ENCODE data around the gene SPPL2C.

Gene SPPL2C

GRCh38 chr17:45837187-45837586 lies 7.5 kb upstream of the SPPL2C start:
- H3K9me2 ChIP-seq (ENCODE audit: low read depth, low read length): no peaks in the 10 kb centered on the region
- H3K9me3 ChIP-seq (ENCODE audit: low read length): no peaks in the 10 kb centered on the region
- H4K20me1 ChIP-seq (ENCODE audit: insufficient read depth, low read length): no peaks in the 10 kb centered on the region
- no peak overlapping the region for H3K9ac ChIP-seq (ENCODE audit: low read length)
- H3K4me2 ChIP-seq (ENCODE audit: low read length): no peak overlapping the region
- H3K4me3 ChIP-seq (ENCODE audit: low read depth, low read length, poor library complexity, severe bottlenecking): no peak overlapping the region
- H3K4me1 ChIP-seq (ENCODE audit: insufficient read depth, low read length, severe bottlenecking): no peaks in the 10 kb centered on the region
- H3K36me3 ChIP-seq (ENCODE audit: insufficient read depth, low read length): no peaks in the 10 kb centered on the region
- TF ChIP-seq EZH2 (IDR thresholded peaks at IDR 0.05; ENCODE audit: borderline replicate concordance, low read length) (no peak), CTCF (IDR thresholded peaks at IDR 0.05; ENCODE audit: low read length) (no peak)
- peaks cover 11% of the 10 kb centered on the region for H3K27me3 ChIP-seq (ENCODE audit: insufficient read depth, low read length)
- no peaks in the 10 kb centered on the region for H3K79me2 ChIP-seq (ENCODE audit: insufficient read depth, low read length)
- no peak overlapping the region for H3K27ac ChIP-seq (ENCODE audit: low read depth, low read length, poor library complexity, severe bottlenecking)
- no peak overlapping the region for H2AFZ ChIP-seq (ENCODE audit: low read length)
- H3F3A ChIP-seq (ENCODE audit: insufficient read depth, low read length): no peaks in the 10 kb centered on the region

- Histone ChIP-seq H3K9me3 (ENCODE audit: low read length) (no peaks in the 10 kb centered on the region), H3K27me3 (ENCODE audit: insufficient read depth, low read length) (peaks cover 11% of the 10 kb centered on the region), H4K20me1 (ENCODE audit: insufficient read depth, low read length) (no peaks in the 10 kb centered on the region), H3K9me2 (ENCODE audit: low read depth, low read length) (no peaks in the 10 kb centered on the region), H3K4me3 (ENCODE audit: low read depth, low read length, poor library complexity, severe bottlenecking) (no peak overlapping the region), H3K4me1 (ENCODE audit: insufficient read depth, low read length, severe bottlenecking) (no peaks in the 10 kb centered on the region), H3K36me3 (ENCODE audit: insufficient read depth, low read length) (no peaks in the 10 kb centered on the region), H2AFZ (ENCODE audit: low read length) (no peak overlapping the region), H3K9ac (ENCODE audit: low read length) (no peak overlapping the region), H3K27ac (ENCODE audit: low read depth, low read length, poor library complexity, severe bottlenecking) (no peak overlapping the region), H3K4me2 (ENCODE audit: low read length) (no peak overlapping the region), H3F3A (ENCODE audit: insufficient read depth, low read length) (no peaks in the 10 kb centered on the region), H3K79me2 (ENCODE audit: insufficient read depth, low read length) (no peaks in the 10 kb centered on the region)
- TF ChIP-seq CTCF (IDR thresholded peaks at IDR 0.05; ENCODE audit: low read length) (no peak), EZH2 (IDR thresholded peaks at IDR 0.05; ENCODE audit: borderline replicate concordance, low read length) (no peak)
Measured at GRCh38 chr17:45837603-45838002, 7.1 kb upstream of the SPPL2C start.

- Histone ChIP-seq H3K9me2 (ENCODE audit: low read depth, low read length) (no peaks in the 10 kb centered on the region), H3K9ac (ENCODE audit: low read length) (no peak overlapping the region), H3K4me2 (ENCODE audit: low read length) (no peak overlapping the region), H4K20me1 (ENCODE audit: insufficient read depth, low read length) (no peaks in the 10 kb centered on the region), H3K79me2 (ENCODE audit: insufficient read depth, low read length) (no peaks in the 10 kb centered on the region), H3K4me3 (ENCODE audit: low read depth, low read length, poor library complexity, severe bottlenecking) (no peak overlapping the region), H3K4me1 (ENCODE audit: insufficient read depth, low read length, severe bottlenecking) (no peaks in the 10 kb centered on the region), H2AFZ (ENCODE audit: low read length) (no peak overlapping the region), H3K36me3 (ENCODE audit: insufficient read depth, low read length) (no peaks in the 10 kb centered on the region), H3K27ac (ENCODE audit: low read depth, low read length, poor library complexity, severe bottlenecking) (no peak overlapping the region), H3K9me3 (ENCODE audit: low read length) (no peaks in the 10 kb centered on the region), H3K27me3 (ENCODE audit: insufficient read depth, low read length) (peaks cover 11% of the 10 kb centered on the region), H3F3A (ENCODE audit: insufficient read depth, low read length) (no peaks in the 10 kb centered on the region)
- TF ChIP-seq EZH2 (IDR thresholded peaks at IDR 0.05; ENCODE audit: borderline replicate concordance, low read length) (no peak), CTCF (IDR thresholded peaks at IDR 0.05; ENCODE audit: low read length) (no peak)
Measured at GRCh38 chr17:45838751-45839295, 5.9 kb upstream of the SPPL2C start.

All from OCI-LY1 (cell line).